ENCODE results near the gene LRRFIP1.

The LRRFIP1 gene

GRCh38 chr2:237701033-237701858 is 73.9 kb downstream of the LRRFIP1 start:
- DNase-seq (ENCODE audit: low read depth in 1 of 2, low spot score in 1 of 2) = no peak

GRCh38 chr2:237701859-237702390 is 74.5 kb downstream of the LRRFIP1 start:
- no peak for DNase-seq (ENCODE audit: low read depth in 1 of 2, low spot score in 1 of 2)

GRCh38 chr2:237702441-237703391 is 75.3 kb downstream of the LRRFIP1 start:
- no peak for DNase-seq (ENCODE audit: low read depth in 1 of 2, low spot score in 1 of 2)

GRCh38 chr2:237704501-237705434 is 77.4 kb downstream of the LRRFIP1 start:
- no peak for DNase-seq (ENCODE audit: low read depth in 1 of 2, low spot score in 1 of 2)

- DNase-seq (ENCODE audit: low read depth in 1 of 2, low spot score in 1 of 2) = no peak
Observed at GRCh38 chr2:237706257-237706656, 78.9 kb downstream of the LRRFIP1 start.

- DNase-seq (ENCODE audit: low read depth in 1 of 2, low spot score in 1 of 2) = no peak
Observed at GRCh38 chr2:237708065-237708398, 80.6 kb downstream of the LRRFIP1 start.

- no peak for DNase-seq (ENCODE audit: low read depth in 1 of 2, low spot score in 1 of 2)
Observed at GRCh38 chr2:237708491-237708890, 81.1 kb downstream of the LRRFIP1 start.

- no peak for DNase-seq (ENCODE audit: low read depth in 1 of 2, low spot score in 1 of 2)
Observed at GRCh38 chr2:237708961-237709360, 81.6 kb downstream of the LRRFIP1 start.

GRCh38 chr2:237711458-237712150 is 84.2 kb downstream of the LRRFIP1 start:
- DNase-seq (ENCODE audit: low read depth in 1 of 2, low spot score in 1 of 2) = no peak

- no peak for DNase-seq (ENCODE audit: low read depth in 1 of 2, low spot score in 1 of 2)
Observed at GRCh38 chr2:237712477-237713377, 85.3 kb downstream of the LRRFIP1 start.

GRCh38 chr2:237714690-237715458 is 87.5 kb downstream of the LRRFIP1 start:
- DNase-seq (ENCODE audit: low read depth in 1 of 2, low spot score in 1 of 2) = no peak

GRCh38 chr2:237715459-237715947 is 88.1 kb downstream of the LRRFIP1 start:
- no peak for DNase-seq (ENCODE audit: low read depth in 1 of 2, low spot score in 1 of 2)

- no peak for DNase-seq (ENCODE audit: low read depth in 1 of 2, low spot score in 1 of 2)
Observed at GRCh38 chr2:237716011-237716410, 88.6 kb downstream of the LRRFIP1 start.

GRCh38 chr2:237717366-237718276 is 90.2 kb downstream of the LRRFIP1 start:
- DNase-seq (ENCODE audit: low read depth in 1 of 2, low spot score in 1 of 2) = no peak

GRCh38 chr2:237718277-237718634 is 90.9 kb downstream of the LRRFIP1 start:
- no peak for DNase-seq (ENCODE audit: low read depth in 1 of 2, low spot score in 1 of 2)

GRCh38 chr2:237720444-237720843 is 93.1 kb downstream of the LRRFIP1 start:
- DNase-seq (ENCODE audit: low read depth in 1 of 2, low spot score in 1 of 2) = no peak

- DNase-seq (ENCODE audit: low read depth in 1 of 2, low spot score in 1 of 2) = no peak
Observed at GRCh38 chr2:237720957-237721356, 93.6 kb downstream of the LRRFIP1 start.
